Progenitor cell of endocrine pancreas (in vitro differentiated cells): Measurements from ENCODE around the gene FAXDC2. TPM values are rescaled to one million over a fixed set of nuclear protein-coding genes. Genes with fewer than 3 reads are reported as not detected.

ENCODE experiments used
- DNase-seq: peaks from one replicate; pipeline ENCODE4 v3.0.0; 2021; ENCODE audit warnings: low spot score; ENCODE audit not compliant: unreplicated experiment
- H3K27ac Mint-ChIP-seq: 2 replicates; pipeline ENCODE4 v1.8.0; 2021; ENCODE audit warnings: mild to moderate bottlenecking, moderate library complexity, mixed read lengths
- H3K27me3 Mint-ChIP-seq: 2 replicates; pipeline ENCODE4 v1.8.0; 2021; ENCODE audit warnings: mixed read lengths
- H3K36me3 Mint-ChIP-seq: 2 replicates; pipeline ENCODE4 v1.8.0; 2022; ENCODE audit warnings: mixed read lengths; ENCODE audit not compliant: insufficient read depth
- H3K4me1 Mint-ChIP-seq: 2 replicates; pipeline ENCODE4 v1.8.0; 2021; ENCODE audit warnings: low read depth, mixed read lengths
- H3K4me3 Mint-ChIP-seq: 2 replicates; pipeline ENCODE4 v1.8.0; 2021; ENCODE audit warnings: low read depth, mild to moderate bottlenecking, moderate library complexity, mixed read lengths
- H3K9me3 Mint-ChIP-seq: 2 replicates; pipeline ENCODE4 v1.8.0; 2021; ENCODE audit warnings: low read depth, mixed read lengths
- CTCF ChIP-seq: fragments of 200-600 bp; sonication (generic); IDR thresholded peaks from one replicate; pipeline ENCODE4 v1.5.0; 2021; ENCODE audit warnings: antibody characterized with exemption, mild to moderate bottlenecking; ENCODE audit not compliant: unreplicated experiment
- total RNA-seq: library from RNA; stranded (reverse); gene quantifications from 2 replicates; pipeline ENCODE4 v1.2.1, GENCODE V29; 2021

FAXDC2 gene
- total RNA-seq, 1 donor from 2014 or later = 15.8 TPM

- Mint-ChIP-seq H3K36me3 (peaks cover 9% of the 10 kb centered on the region), H3K27me3 (no peaks in the 10 kb centered on the region), H3K9me3 (no peaks in the 10 kb centered on the region), H3K4me3 (peak overlapping the region; percentile 90), H3K4me1 (peaks cover 24% of the 10 kb centered on the region), H3K27ac (no peak overlapping the region)
- no peak for TF ChIP-seq CTCF
- no peak for DNase-seq
These were observed 10.4 kb upstream of the FAXDC2 start for GRCh38 chr5:154860765-154861164.

- no peak for TF ChIP-seq CTCF
- H3K27me3 Mint-ChIP-seq = no peaks in the 10 kb centered on the region
- H3K27ac Mint-ChIP-seq = peak overlapping the region; percentile 73
- H3K4me1 Mint-ChIP-seq = peaks cover 24% of the 10 kb centered on the region
- no peaks in the 10 kb centered on the region for H3K9me3 Mint-ChIP-seq
- no peak for DNase-seq
- peak overlapping the region; percentile 90 for H3K4me3 Mint-ChIP-seq
- peaks cover 4% of the 10 kb centered on the region for H3K36me3 Mint-ChIP-seq
These were observed 9.7 kb upstream of the FAXDC2 start for GRCh38 chr5:154860123-154860522.

GRCh38 chr5:154858972-154859871, 8.8 kb upstream of the FAXDC2 start:
- no peak for TF ChIP-seq CTCF
- DNase-seq = no peak

GRCh38 chr5:154858297-154858971, 8.0 kb upstream of the FAXDC2 start, which contains the start of gene CNOT8:
TSS of gene CNOT8 (plus strand) at chr5:154858627. CDS start at chr5:154863279, 4,652 bp downstream.
- no peak for TF ChIP-seq CTCF
- no peaks in the 10 kb centered on the region for H3K27me3 Mint-ChIP-seq
- peak; percentile 95 for DNase-seq
- H3K27ac Mint-ChIP-seq = peak within 1 kb of the TSS; percentile 100
- peak within 1 kb of the TSS; percentile 90 for H3K4me3 Mint-ChIP-seq
- no peaks in the 10 kb centered on the region for H3K9me3 Mint-ChIP-seq
- H3K36me3 Mint-ChIP-seq = peaks cover 2% of the 10 kb centered on the region
- H3K4me1 Mint-ChIP-seq = peaks cover 24% of the 10 kb centered on the region

More at GRCh38 chr5:154858972-154859871, 8.8 kb upstream of the FAXDC2 start:
- Mint-ChIP-seq H3K36me3 (peaks cover 2% of the 10 kb centered on the region), H3K9me3 (no peaks in the 10 kb centered on the region), H3K27ac (peak overlapping the region; percentile 100), H3K4me3 (peak overlapping the region; percentile 90), H3K27me3 (no peaks in the 10 kb centered on the region), H3K4me1 (peaks cover 24% of the 10 kb centered on the region)

- Mint-ChIP-seq H3K27ac (peak overlapping the region; percentile 100), H3K4me1 (peaks cover 24% of the 10 kb centered on the region), H3K4me3 (peak overlapping the region; percentile 90), H3K9me3 (no peaks in the 10 kb centered on the region), H3K27me3 (no peaks in the 10 kb centered on the region), H3K36me3 (peaks cover under 1% of the 10 kb centered on the region)
- TF ChIP-seq CTCF = no peak
- DNase-seq = peak; percentile 83
These were observed 7.3 kb upstream of the FAXDC2 start for GRCh38 chr5:154857530-154858296.
